OCI-LY7 (cell line): ENCODE data around the gene STAM2. TPM values are rescaled to one million over a fixed set of nuclear protein-coding genes. Genes with fewer than 3 reads are reported as not detected.

Source experiments
- BruUV-seq: library from RNA; stranded (reverse); fragments of 400-500 nt; replicated peaks from 2 replicates; lab custom pipeline; 2021; lab: Mats Ljungman, UMichigan
- CTCF ChIA-PET: fragments of 300-600 bp; sonication (Branson Sonifier 250); formaldehyde crosslinking; loops from one replicate; lab custom pipeline; 2022; ENCODE audit warnings: antibody characterized with exemption; ENCODE audit not compliant: unreplicated experiment; lab: Charles Lee
- POLR2A ChIA-PET: fragments of 300-600 bp; sonication (Branson Sonifier 250); formaldehyde crosslinking; loops from one replicate; lab custom pipeline; 2022; ENCODE audit warnings: antibody characterized with exemption; lab: Charles Lee
- DNase-seq: peaks from one replicate; pipeline ENCODE4 v3.0.0-alpha.2; 2015; ENCODE audit warnings: low spot score
- H2AFZ ChIP-seq: fragments of 200-600 bp; sonication (generic), shearing (Covaris generic); 2 replicates; pipeline ENCODE4 v1.6.1; 2014; ENCODE audit warnings: mild to moderate bottlenecking, antibody characterized with exemption, low read length, moderate library complexity
- H3K27ac ChIP-seq: fragments of 200-600 bp; sonication (generic); 2 replicates; pipeline ENCODE4 v1.5.1; 2014; ENCODE audit warnings: mixed run types, low read depth, mild to moderate bottlenecking, moderate library complexity, low read length, inconsistent platforms; ENCODE audit not compliant: poor library complexity, severe bottlenecking
- H3K36me3 ChIP-seq: fragments of 200-600 bp; sonication (generic); 2 replicates; pipeline ENCODE4 v1.6.1; 2014; ENCODE audit warnings: mild to moderate bottlenecking, antibody characterized with exemption, low read length, moderate library complexity, mixed read lengths; ENCODE audit not compliant: insufficient read depth
- H3K4me1 ChIP-seq: fragments of 200-600 bp; sonication (generic); 2 replicates; pipeline ENCODE4 v1.5.1; 2014; ENCODE audit warnings: mild to moderate bottlenecking, low read length; ENCODE audit not compliant: insufficient read depth, poor library complexity, severe bottlenecking
- H3K4me2 ChIP-seq: fragments of 200-600 bp; sonication (generic); 2 replicates; pipeline ENCODE4 v1.6.1; 2014; ENCODE audit warnings: mild to moderate bottlenecking, low read length
- H3K4me3 ChIP-seq: fragments of 200-600 bp; sonication (generic); 2 replicates; pipeline ENCODE4 v1.5.1; 2014; ENCODE audit warnings: mild to moderate bottlenecking, low read depth, low read length; ENCODE audit not compliant: poor library complexity, severe bottlenecking
- H3K79me2 ChIP-seq: fragments of 200-600 bp; sonication (generic); 2 replicates; pipeline ENCODE4 v1.6.1; 2016; ENCODE audit warnings: low read depth, mild to moderate bottlenecking, low read length, moderate library complexity, mixed read lengths; ENCODE audit not compliant: insufficient read depth
- H3K9me2 ChIP-seq: fragments of 200-600 bp; sonication (generic); 2 replicates; pipeline ENCODE4 v1.6.1; 2016; ENCODE audit warnings: mild to moderate bottlenecking, low read length, mixed read lengths; ENCODE audit not compliant: insufficient read depth
- H3K9me3 ChIP-seq: fragments of 200-600 bp; sonication (generic); 2 replicates; pipeline ENCODE4 v1.6.1; 2014; ENCODE audit warnings: mild to moderate bottlenecking, mixed run types, low read length, mixed read lengths
- H4K20me1 ChIP-seq: fragments of 200-600 bp; sonication (generic); 2 replicates; pipeline ENCODE4 v1.6.1; 2014; ENCODE audit warnings: mild to moderate bottlenecking, antibody characterized with exemption, low read length, moderate library complexity, mixed read lengths; ENCODE audit not compliant: insufficient read depth
- CTCF ChIP-seq: fragments of 200-600 bp; sonication (generic); conservative IDR thresholded peaks from 2 replicates; pipeline ENCODE4 v1.5.1; 2014; ENCODE audit warnings: mild to moderate bottlenecking, antibody characterized with exemption, low read length, moderate library complexity, mixed read lengths
- EZH2phosphoT487 ChIP-seq: fragments of 200-600 bp; sonication (generic); IDR thresholded peaks from 2 replicates; pipeline ENCODE4 v1.6.1; 2018; ENCODE audit warnings: low read depth, borderline replicate concordance, mild to moderate bottlenecking, mixed run types, antibody characterized with exemption, low read length, moderate library complexity, mixed read lengths
- intact Hi-C: fragments of 100-400 bp; cut with micrococcal nuclease; formaldehyde crosslinking; loops from one replicate; pipeline ENCODE4 v1.10.0; 2022; ENCODE audit not compliant: unreplicated experiment
- total RNA-seq, 2 experiments: library from RNA; depleted of rRNA in 1 of 2; stranded (reverse); fragments of >200 nt in 1 of 2; shearing (Covaris generic) in 1 of 2; gene quantifications; 2 replicates each; pipeline ENCODE4 v1.2.3, GENCODE V29; 2014 to 2022

Gene STAM2
- total RNA-seq, 2 experiments from 2014 or later: 17.7 to 22.1 TPM

DNA sequence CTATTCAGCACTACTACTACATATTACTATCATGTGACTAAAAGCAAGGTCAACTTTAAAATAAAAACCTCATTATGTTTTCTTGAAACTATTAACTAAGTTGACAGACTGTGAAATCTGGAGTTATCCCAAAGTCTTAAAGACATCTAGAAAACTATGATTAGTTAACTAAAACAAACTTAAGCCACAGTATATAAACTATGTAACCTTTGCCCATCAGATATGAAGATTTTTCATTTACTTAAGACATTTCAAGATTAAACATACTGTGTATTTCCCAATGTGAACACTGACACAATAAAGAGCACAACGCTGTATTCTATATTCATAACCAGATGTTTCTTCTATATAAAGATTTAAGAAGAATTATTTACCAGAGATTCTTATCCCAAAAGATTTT is 43.3 kb downstream of the STAM2 start:
- H3K4me1 ChIP-seq: no peaks in the 10 kb centered on the region
- no TSS peak for BruUV-seq
- H2AFZ ChIP-seq: no peak overlapping the region
- TF ChIP-seq EZH2phosphoT487 (no peak), CTCF (no peak)
- H3K9me2 ChIP-seq: no peaks in the 10 kb centered on the region
- H3K36me3 ChIP-seq: peaks cover 13% of the 10 kb centered on the region
- H3K27ac ChIP-seq: no peak overlapping the region
- no peaks in the 10 kb centered on the region for H4K20me1 ChIP-seq
- ChIA-PET CTCF (no interaction called here), POLR2A (interaction anchor here (0.7 kb wide), 1 partner anchor 34 kb away, joined by 3 read pairs; no protein-coding TSS in a partner anchor)
- H3K4me3 ChIP-seq: no peak overlapping the region
- no peaks in the 10 kb centered on the region for H3K9me3 ChIP-seq
- DNase-seq: no peak
- intact Hi-C loops: no loop called here
- H3K4me2 ChIP-seq: no peak overlapping the region
- no peaks in the 10 kb centered on the region for H3K79me2 ChIP-seq

GRCh38 chr2:152127628-152128027 is 47.9 kb downstream of the STAM2 start:
- Histone ChIP-seq H3K4me1 (no peaks in the 10 kb centered on the region), H3K79me2 (no peaks in the 10 kb centered on the region), H3K4me3 (no peak overlapping the region), H3K27ac (no peak overlapping the region), H3K4me2 (no peak overlapping the region), H3K9me2 (no peaks in the 10 kb centered on the region), H3K36me3 (peaks cover 36% of the 10 kb centered on the region), H2AFZ (no peak overlapping the region), H3K9me3 (no peaks in the 10 kb centered on the region), H4K20me1 (no peaks in the 10 kb centered on the region)
- ChIA-PET POLR2A (interaction anchor here (0.5 kb wide), 1 partner anchor 23 kb away, joined by 5 read pairs; no protein-coding TSS in a partner anchor), CTCF (no interaction called here)
- no TSS peak for BruUV-seq
- no peak for TF ChIP-seq CTCF
- no peak for TF ChIP-seq EZH2phosphoT487
- no peak for DNase-seq
- intact Hi-C loops: no loop called here

DNA sequence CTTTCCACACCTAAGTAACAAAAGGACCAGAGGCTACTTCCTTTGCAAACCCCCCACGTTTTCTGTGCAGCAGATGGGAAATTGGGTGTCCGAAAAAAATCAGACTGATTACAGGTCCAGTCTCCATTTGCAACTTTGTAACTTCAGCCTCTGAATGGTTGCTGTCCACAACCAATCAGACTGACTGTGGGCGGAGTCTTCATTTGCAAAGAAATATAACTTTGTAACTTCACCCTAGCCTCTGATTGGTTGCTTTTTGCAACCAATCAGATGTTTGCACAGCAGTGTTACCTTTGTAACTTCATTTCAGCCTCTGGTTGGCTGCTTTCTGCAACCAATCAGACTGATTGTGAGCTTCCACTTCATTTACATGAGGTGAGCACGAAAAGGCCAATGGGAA is 48.9 kb downstream of the STAM2 start:
- Histone ChIP-seq H3K9me2 (no peaks in the 10 kb centered on the region), H3K27ac (no peak overlapping the region), H3K9me3 (no peaks in the 10 kb centered on the region), H3K4me2 (no peak overlapping the region), H3K79me2 (no peaks in the 10 kb centered on the region), H4K20me1 (no peaks in the 10 kb centered on the region), H2AFZ (no peak overlapping the region), H3K4me1 (no peaks in the 10 kb centered on the region), H3K4me3 (no peak overlapping the region), H3K36me3 (peaks cover 36% of the 10 kb centered on the region)
- intact Hi-C loops: no loop called here
- DNase-seq: no peak
- no TSS peak for BruUV-seq
- ChIA-PET POLR2A (no interaction called here), CTCF (no interaction called here)
- no peak for TF ChIP-seq CTCF
- no peak for TF ChIP-seq EZH2phosphoT487
